Testis (tissue), 2 donors: ENCODE results near the gene UGT1A9.

Experiments
- CTCF ChIP-seq, 3 experiments: fragments of 450-650 bp in 2 of 3; fragments of 200-600 bp in 1 of 3; sonication (generic) in 1 of 3; IDR thresholded peaks; one replicate each; pipeline ENCODE4 v1.5.1; 2016 to 2019; ENCODE audit warnings: antibody characterized with exemption in 3 of 3, mild to moderate bottlenecking in 2 of 3, moderate library complexity in 1 of 3
- POLR2A ChIP-seq: fragments of 450-650 bp; IDR thresholded peaks from one replicate; pipeline ENCODE4 v1.6.1; 2017; ENCODE audit warnings: antibody characterized with exemption, mild to moderate bottlenecking, moderate library complexity

- TF ChIP-seq CTCF (IDR thresholded peaks at IDR 0.05) (no peak), POLR2A (no peak)
Observed at GRCh38 chr2:233792720-233793119, 121.0 kb downstream of the UGT1A9 start.
